Fibroblast of the aortic adventitia (primary cell): Measurements from ENCODE around the gene OR6J1. TPM values are rescaled to one million over a fixed set of nuclear protein-coding genes. Genes with fewer than 3 reads are reported as not detected.
"Not testable (repeated sequence)": the region's sequence is repeated elsewhere in the genome, so short reads cannot be mapped to it uniquely, and the experiment has no call there.

Experiments used
- DNase-seq: peaks from one replicate; pipeline ENCODE4 v3.0.0-alpha.2; 2010; ENCODE audit warnings: low read depth
- H3K4me3 ChIP-seq: 2 replicates; pipeline ENCODE4 v1.5.1; 2011; ENCODE audit warnings: low read depth, mild to moderate bottlenecking, control low read depth, low read length, moderate library complexity
- total RNA-seq: library from RNA; depleted of rRNA; stranded (reverse); fragments of >200 nt; gene quantifications from 2 replicates; pipeline ENCODE4 v1.2.3, GENCODE V29; 2012; ENCODE audit warnings: low replicate concordance
- TF ChIP-seq, protein P1 (sequence below): IDR thresholded peaks from 2 replicates; pipeline ENCODE4 v1.5.1; 2011; ENCODE audit warnings: mild to moderate bottlenecking, low read length, control low read depth, inconsistent platforms; ENCODE audit not compliant: insufficient read depth

The OR6J1 gene
- total RNA-seq = not detected in 2 replicates

DNA sequence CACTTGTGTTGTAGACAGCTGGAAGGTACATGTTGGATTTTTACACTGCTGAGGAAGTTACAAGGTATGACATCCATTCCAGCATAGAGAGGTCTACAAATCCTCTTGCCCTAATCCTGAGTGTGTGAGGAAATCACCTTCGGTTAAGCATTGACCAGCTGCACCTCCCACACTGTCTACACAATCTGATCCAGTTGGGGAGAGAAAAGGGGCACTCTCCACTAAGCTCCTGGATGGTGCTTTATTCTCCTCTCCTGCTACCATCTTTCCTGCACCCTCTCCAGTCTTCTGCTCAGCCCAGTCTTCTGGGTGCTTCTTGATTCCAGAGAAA lies at the start of gene OR6J1:
Gene OR6J1, minus strand, starts transcription at position 48 of the 331 bp plus-strand sequence. CDS start 9,541 bp downstream, outside the sequence.
- H3K4me3 ChIP-seq = no peak within 1 kb of the TSS
- TF ChIP-seq, protein P1, sequence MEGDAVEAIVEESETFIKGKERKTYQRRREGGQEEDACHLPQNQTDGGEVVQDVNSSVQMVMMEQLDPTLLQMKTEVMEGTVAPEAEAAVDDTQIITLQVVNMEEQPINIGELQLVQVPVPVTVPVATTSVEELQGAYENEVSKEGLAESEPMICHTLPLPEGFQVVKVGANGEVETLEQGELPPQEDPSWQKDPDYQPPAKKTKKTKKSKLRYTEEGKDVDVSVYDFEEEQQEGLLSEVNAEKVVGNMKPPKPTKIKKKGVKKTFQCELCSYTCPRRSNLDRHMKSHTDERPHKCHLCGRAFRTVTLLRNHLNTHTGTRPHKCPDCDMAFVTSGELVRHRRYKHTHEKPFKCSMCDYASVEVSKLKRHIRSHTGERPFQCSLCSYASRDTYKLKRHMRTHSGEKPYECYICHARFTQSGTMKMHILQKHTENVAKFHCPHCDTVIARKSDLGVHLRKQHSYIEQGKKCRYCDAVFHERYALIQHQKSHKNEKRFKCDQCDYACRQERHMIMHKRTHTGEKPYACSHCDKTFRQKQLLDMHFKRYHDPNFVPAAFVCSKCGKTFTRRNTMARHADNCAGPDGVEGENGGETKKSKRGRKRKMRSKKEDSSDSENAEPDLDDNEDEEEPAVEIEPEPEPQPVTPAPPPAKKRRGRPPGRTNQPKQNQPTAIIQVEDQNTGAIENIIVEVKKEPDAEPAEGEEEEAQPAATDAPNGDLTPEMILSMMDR = no peak
- no peak for DNase-seq

DNA sequence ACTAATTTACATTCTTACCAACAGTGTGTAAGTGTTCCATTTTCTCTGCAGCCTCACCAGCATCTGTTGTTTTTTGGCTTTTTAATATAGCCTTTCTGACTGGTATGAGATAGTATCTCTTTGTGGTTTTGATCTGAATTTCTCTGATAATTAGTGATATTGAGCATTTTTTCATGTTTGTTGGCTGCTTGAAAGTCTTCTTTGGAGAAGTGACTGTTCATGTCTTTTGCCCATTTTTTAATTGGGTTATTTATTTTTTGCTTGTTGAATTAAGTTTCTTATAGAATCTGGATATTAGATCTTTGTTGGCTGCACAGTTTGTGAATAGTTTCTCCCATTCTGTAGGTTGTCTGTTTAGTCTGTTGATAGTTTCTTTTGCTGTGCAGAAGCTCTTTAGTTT lies 48.0 kb upstream of the OR6J1 start:
- TF ChIP-seq, protein P1 = no peak
- DNase-seq = no peak
- H3K4me3 ChIP-seq = no peak overlapping the region

DNA sequence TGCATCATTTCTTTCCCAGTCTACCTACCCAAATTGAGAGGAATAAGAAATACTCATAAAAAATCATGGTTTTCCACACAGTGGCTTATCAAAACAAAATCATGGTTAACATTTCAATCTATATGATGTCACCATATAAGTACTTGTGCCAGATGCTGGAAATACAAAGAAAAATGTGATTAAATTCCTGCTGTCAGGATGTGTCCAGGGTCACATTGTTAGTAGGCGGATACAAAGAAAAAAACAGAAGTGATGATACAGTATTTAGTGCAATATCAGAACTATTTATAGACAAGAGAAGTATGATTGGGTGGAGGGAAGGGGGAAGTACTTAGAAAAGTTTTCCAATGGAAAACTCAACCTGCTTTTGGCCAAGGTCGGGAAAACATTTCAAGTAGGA lies 47.0 kb upstream of the OR6J1 start:
- TF ChIP-seq, protein P1 = no peak
- no peak overlapping the region for H3K4me3 ChIP-seq
- peak; percentile 83 for DNase-seq

DNA sequence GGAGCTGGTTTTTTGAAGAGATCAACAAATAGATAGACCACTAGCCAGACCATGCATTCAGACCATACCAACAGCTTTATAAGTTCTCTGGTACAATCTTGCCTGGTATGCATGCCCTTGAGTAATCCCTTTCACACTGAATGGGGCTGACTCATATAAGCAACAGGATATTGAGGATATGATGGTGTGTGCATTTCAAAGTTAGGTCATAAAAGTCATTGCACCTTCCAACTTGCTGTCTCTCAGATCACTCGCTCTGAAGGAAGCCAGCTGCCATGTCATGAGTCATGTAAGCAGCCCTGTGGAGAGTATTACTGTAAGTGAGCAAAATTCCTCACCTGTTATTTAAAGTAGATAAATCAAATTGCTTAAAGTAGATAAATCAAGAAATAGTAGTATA lies 45.0 kb upstream of the OR6J1 start:
- H3K4me3 ChIP-seq = no peak overlapping the region
- TF ChIP-seq, protein P1 = no peak
- peak; percentile 98 for DNase-seq

DNA sequence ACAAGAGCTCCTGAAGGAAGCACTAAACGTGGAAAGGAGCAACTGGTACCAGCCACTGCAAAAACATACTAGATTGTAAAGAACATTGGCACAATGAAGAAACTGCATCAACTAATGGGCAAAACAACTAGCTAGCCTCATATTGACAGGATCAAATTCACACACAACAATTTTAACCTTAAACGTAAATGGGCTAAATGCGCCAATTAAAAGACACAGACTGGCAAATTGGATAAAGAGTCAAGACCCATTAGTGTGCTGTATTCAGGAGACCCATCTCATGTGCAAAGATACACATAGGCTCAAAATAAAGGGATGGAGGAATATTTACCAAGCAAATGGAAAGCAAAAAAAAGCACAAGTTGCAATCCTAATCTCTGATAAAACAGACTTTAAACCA lies 43.8 kb upstream of the OR6J1 start:
- DNase-seq, H3K4me3 ChIP-seq: not testable (repeated sequence)

DNA sequence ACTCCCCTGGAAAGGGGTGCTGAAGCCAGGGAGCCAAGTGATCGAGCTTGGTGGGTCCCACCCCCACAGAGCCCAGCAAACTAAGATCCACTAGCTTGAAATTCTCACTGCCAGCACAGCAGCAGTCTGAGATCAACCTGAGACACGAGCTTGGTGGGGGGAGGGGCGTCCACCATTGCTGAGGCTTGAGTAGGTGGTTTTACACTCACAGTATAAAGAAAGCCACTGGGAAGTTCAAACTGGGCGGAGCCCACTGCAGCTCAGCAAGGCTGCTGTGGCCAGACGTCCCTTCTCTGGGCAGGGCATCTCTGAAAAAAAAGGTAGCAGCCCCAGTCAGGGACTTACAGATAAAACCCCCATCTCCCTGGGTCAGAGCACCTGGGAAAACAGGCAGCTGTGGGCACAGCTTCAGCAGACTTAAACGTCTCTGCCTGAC lies 42.0 kb upstream of the OR6J1 start:
- not testable (repeated sequence) for H3K4me3 ChIP-seq, DNase-seq

DNA sequence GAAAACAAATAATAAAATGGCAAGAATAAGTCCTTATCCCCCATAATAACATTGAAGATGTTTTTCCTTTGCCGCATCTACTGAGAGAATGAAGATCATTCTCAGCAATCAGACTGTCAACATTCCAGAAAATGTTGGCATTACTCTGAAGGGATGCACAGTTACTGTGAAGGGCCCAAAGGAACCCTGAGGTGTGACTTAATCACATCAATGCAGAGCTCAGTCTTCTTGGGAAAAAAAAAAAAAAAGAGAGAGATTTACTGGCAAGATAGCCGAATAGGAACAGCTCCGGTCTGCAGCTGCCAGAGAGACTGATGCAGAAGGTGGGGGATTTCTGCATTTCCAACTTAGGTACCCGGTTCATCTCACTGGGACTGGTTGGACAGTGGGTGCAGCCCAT lies 41.3 kb upstream of the OR6J1 start:
- H3K4me3 ChIP-seq = no peak overlapping the region
- TF ChIP-seq, protein P1 = no peak
- no peak for DNase-seq

DNA sequence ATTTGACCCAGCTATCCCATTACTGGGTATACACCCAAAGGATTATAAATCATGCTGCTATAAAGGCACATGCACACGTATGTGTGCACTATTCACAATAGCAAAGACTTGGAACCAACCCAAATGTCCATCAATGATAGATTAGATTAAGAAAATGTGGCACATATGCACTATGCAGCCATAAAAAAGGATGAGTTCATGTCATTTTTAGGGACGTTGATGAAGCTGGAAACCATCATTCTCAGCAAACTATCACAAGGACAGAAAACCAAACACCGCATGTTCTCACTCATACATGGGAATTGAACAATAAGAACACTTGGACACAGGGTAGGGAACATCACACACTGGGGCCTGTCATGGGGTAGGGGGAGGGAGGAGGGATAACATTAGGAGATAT lies 39.3 kb upstream of the OR6J1 start:
- not testable (repeated sequence) for H3K4me3 ChIP-seq, DNase-seq

DNA sequence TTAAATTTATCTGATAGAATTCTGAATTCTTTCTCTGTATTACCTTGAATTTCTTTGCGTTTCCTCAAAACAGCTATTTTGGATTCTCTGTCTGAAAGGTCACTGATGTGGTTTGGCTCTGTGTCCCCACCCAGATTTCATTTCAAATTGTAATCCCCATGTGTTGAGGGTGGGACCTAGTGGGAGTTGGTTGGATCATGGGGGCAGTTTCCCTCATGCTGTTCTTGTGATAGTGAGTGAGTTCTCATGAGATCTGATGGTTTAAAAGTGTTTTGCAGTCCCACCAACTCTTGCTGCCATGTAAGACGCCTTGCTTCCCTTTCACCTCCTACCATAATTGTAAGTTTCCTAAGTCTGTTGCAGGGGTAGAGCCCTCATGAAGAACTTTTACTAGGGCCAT lies 34.1 kb upstream of the OR6J1 start:
- DNase-seq = no peak
- no peak overlapping the region for H3K4me3 ChIP-seq
- TF ChIP-seq, protein P1 = no peak

DNA sequence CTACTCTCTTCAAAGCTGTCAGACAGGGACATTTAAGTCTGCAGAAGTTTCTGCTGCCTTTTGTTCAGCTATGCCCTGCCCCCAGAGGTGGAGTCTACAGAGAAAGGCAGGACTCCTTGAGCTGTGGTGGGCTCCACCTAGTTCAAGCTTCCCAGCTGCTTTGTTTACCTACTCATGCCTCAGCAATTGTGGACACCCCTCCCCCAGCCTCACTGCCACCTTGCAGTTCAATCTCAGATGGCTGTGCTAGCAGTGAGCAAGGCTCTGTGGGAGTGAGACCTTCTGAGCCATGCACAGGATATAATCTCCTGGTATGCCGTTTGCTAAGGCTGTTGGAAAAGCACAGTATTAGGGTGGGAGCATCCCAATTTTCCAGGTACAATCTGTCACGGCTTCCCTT lies 33.4 kb upstream of the OR6J1 start:
- DNase-seq, H3K4me3 ChIP-seq: not testable (repeated sequence)
